Activated naive CD4-positive, alpha-beta T cell treated with Interleukin-2 at 50 U/mL for 16 hours (primary cell): ENCODE measurements around the gene EIF4ENIF1.
"Not testable (repeated sequence)": the region's sequence is repeated elsewhere in the genome, so short reads cannot be mapped to it uniquely, and the experiment has no call there.

ENCODE experiments used
- DNase-seq: peaks from one replicate; pipeline ENCODE4 v3.0.0-alpha.2; 2020

EIF4ENIF1 gene

GRCh38 chr22:31489632-31490495 lies at the start of gene EIF4ENIF1:
Gene EIF4ENIF1 (minus strand): TSS chr22:31489842. CDS start chr22:31488718, 1,124 bp downstream.
- peak; percentile 85 for DNase-seq

GRCh38 chr22:31538815-31539214 lies 49.2 kb upstream of the EIF4ENIF1 start:
- peak; percentile 41 for DNase-seq

GRCh38 chr22:31537019-31537535 lies 47.4 kb upstream of the EIF4ENIF1 start:
- peak; percentile 46 for DNase-seq

- DNase-seq, result no peak
Observed at GRCh38 chr22:31533374-31533773, 43.7 kb upstream of the EIF4ENIF1 start.

GRCh38 chr22:31532060-31532459 lies 42.4 kb upstream of the EIF4ENIF1 start:
- no peak for DNase-seq

GRCh38 chr22:31530823-31531195 lies 41.2 kb upstream of the EIF4ENIF1 start:
- DNase-seq, result no peak

GRCh38 chr22:31526270-31526669 lies 36.6 kb upstream of the EIF4ENIF1 start:
- DNase-seq, result peak; percentile 54

- DNase-seq, result not testable (repeated sequence)
Observed at GRCh38 chr22:31524132-31524531, 34.5 kb upstream of the EIF4ENIF1 start.

- no peak for DNase-seq
Observed at GRCh38 chr22:31520051-31520450, 30.4 kb upstream of the EIF4ENIF1 start.

GRCh38 chr22:31509061-31509762 lies 19.6 kb upstream of the EIF4ENIF1 start:
- DNase-seq, result no peak

- no peak for DNase-seq
Observed at GRCh38 chr22:31508536-31508935, 18.9 kb upstream of the EIF4ENIF1 start.

GRCh38 chr22:31507517-31507916 lies 17.9 kb upstream of the EIF4ENIF1 start:
- not testable (repeated sequence) for DNase-seq

GRCh38 chr22:31504282-31504681 lies 14.6 kb upstream of the EIF4ENIF1 start:
- no peak for DNase-seq

GRCh38 chr22:31503211-31503964 lies 13.7 kb upstream of the EIF4ENIF1 start:
- DNase-seq, result no peak

GRCh38 chr22:31501738-31502137 lies 12.1 kb upstream of the EIF4ENIF1 start:
- DNase-seq, result no peak

GRCh38 chr22:31497148-31497938 lies 7.7 kb upstream of the EIF4ENIF1 start:
- no peak for DNase-seq

- peak; percentile 50 for DNase-seq
Observed at GRCh38 chr22:31496735-31497146, 7.1 kb upstream of the EIF4ENIF1 start.

GRCh38 chr22:31496007-31496734 lies 6.5 kb upstream of the EIF4ENIF1 start, which contains the start of gene SFI1:
Gene SFI1 (plus strand): TSS chr22:31496536. CDS start chr22:31508285, 11,749 bp downstream.
- DNase-seq, result peak; percentile 97

GRCh38 chr22:31495343-31495742 lies 5.7 kb upstream of the EIF4ENIF1 start:
- DNase-seq, result no peak

- DNase-seq, result not testable (repeated sequence)
Observed at GRCh38 chr22:31493355-31493754, 3.7 kb upstream of the EIF4ENIF1 start.

- no peak for DNase-seq
Observed at GRCh38 chr22:31492151-31492550, 2.5 kb upstream of the EIF4ENIF1 start.
